HG02943 (cell line): ENCODE data around the gene ATP6V0B.

ENCODE experiments used
- ATAC-seq: cut with Tn5 transposase; IDR thresholded peaks from one replicate; pipeline ENCODE4 v1.9.1; 2021; ENCODE audit warnings: mild to moderate bottlenecking, low read depth, moderate library complexity; ENCODE audit not compliant: unreplicated experiment

Gene ATP6V0B

GRCh38 chr1:43945674-43946235, 29.0 kb upstream of the ATP6V0B start:
- ATAC-seq = no peak

GRCh38 chr1:43946236-43947060, 28.3 kb upstream of the ATP6V0B start, which contains the start of gene IPO13:
Gene IPO13 (plus strand): TSS chr1:43946950. CDS start chr1:43947601, 651 bp downstream.
- ATAC-seq = peak; percentile 87

- peak; percentile 3 for ATAC-seq
Measured at GRCh38 chr1:43947061-43947873, 27.5 kb upstream of the ATP6V0B start.

GRCh38 chr1:43947874-43948437, 26.8 kb upstream of the ATP6V0B start:
- no peak for ATAC-seq

GRCh38 chr1:43949678-43950077, 25.1 kb upstream of the ATP6V0B start:
- ATAC-seq = no peak

GRCh38 chr1:43951021-43951985, 23.5 kb upstream of the ATP6V0B start:
- no peak for ATAC-seq

GRCh38 chr1:43952731-43953346, 21.9 kb upstream of the ATP6V0B start:
- no peak for ATAC-seq

- ATAC-seq = no peak
Measured at GRCh38 chr1:43953361-43953760, 21.4 kb upstream of the ATP6V0B start.

GRCh38 chr1:43954036-43954435, 20.7 kb upstream of the ATP6V0B start:
- ATAC-seq = no peak

GRCh38 chr1:43956234-43956633, 18.5 kb upstream of the ATP6V0B start:
- ATAC-seq = no peak

- ATAC-seq = no peak
Measured at GRCh38 chr1:43957407-43958040, 17.2 kb upstream of the ATP6V0B start.

GRCh38 chr1:43958351-43959255, 16.2 kb upstream of the ATP6V0B start:
- ATAC-seq = no peak

- ATAC-seq = no peak
Measured at GRCh38 chr1:43960798-43961197, 14.0 kb upstream of the ATP6V0B start.

- no peak for ATAC-seq
Measured at GRCh38 chr1:43961692-43962091, 13.1 kb upstream of the ATP6V0B start.

GRCh38 chr1:43962324-43962723, 12.4 kb upstream of the ATP6V0B start:
- no peak for ATAC-seq

- no peak for ATAC-seq
Measured at GRCh38 chr1:43963006-43963405, 11.8 kb upstream of the ATP6V0B start.

- no peak for ATAC-seq
Measured at GRCh38 chr1:43963890-43964289, 10.9 kb upstream of the ATP6V0B start.

- ATAC-seq = no peak
Measured at GRCh38 chr1:43965316-43965715, 9.4 kb upstream of the ATP6V0B start.
